ENCODE results near the gene ADIPOR2. TPM values are rescaled to one million over a fixed set of nuclear protein-coding genes. Genes with fewer than 3 reads are reported as not detected.

ADIPOR2 gene
- total and polyA plus RNA-seq, 10 of the 15 experiments (the other 5 are each of a cell fraction or from before 2014, with no cell fraction given): 8.6 to 65.0 (median 38.0) TPM

- no peak for TF ChIP-seq HSF1 (IDR thresholded peaks at IDR 0.05; ENCODE audit: low read depth, low read length)
- TF ChIP-seq WRNIP1 (IDR thresholded peaks at IDR 0.05; ENCODE audit: borderline replicate concordance, low read depth, low read length): no peak
- no peak for TF ChIP-seq ZNF24 (IDR thresholded peaks at IDR 0.05)
- no peak; the same call in 1 of the 2 replicates for TF ChIP-seq ZBTB40 (IDR thresholded peaks at IDR 0.05; ENCODE audit: borderline replicate concordance)
- no peak; the same call in 1 of the 2 replicates for TF ChIP-seq TCF3 (IDR thresholded peaks at IDR 0.05; ENCODE audit: borderline replicate concordance, insufficient read depth, low read depth, low read length)
- peak; percentile 89 to 98 for TF ChIP-seq BHLHE40 (IDR thresholded peaks at IDR 0.05; ENCODE audit: borderline replicate concordance in 1 of 2, low read depth in 2 of 2, low read length in 1 of 2)
- peak; percentile 88 for TF ChIP-seq POLR2AphosphoS5 (IDR thresholded peaks at IDR 0.05; ENCODE audit: low read length)
- no peak for TF ChIP-seq SPI1 (IDR thresholded peaks at IDR 0.05; ENCODE audit: borderline replicate concordance, insufficient read depth, low read depth, low read length)
- TF ChIP-seq TAF1 (IDR thresholded peaks at IDR 0.05; ENCODE audit: borderline replicate concordance, low read depth, low read length): peak; percentile 78
- peak; percentile 48; the same call in 1 of the 2 replicates for TF ChIP-seq POLR2AphosphoS2 (IDR thresholded peaks at IDR 0.05; ENCODE audit: low read depth, low read length)
- TF ChIP-seq NFYB (IDR thresholded peaks at IDR 0.05; ENCODE audit: insufficient read depth, low read depth, low read length): peak; percentile 81; the same call in 1 of the 2 replicates
- no peak for TF ChIP-seq HDAC2 (IDR thresholded peaks at IDR 0.05)
- no peak for TF ChIP-seq E2F4 (IDR thresholded peaks at IDR 0.05; ENCODE audit: low read depth, low read length)
- TF ChIP-seq FOXM1 (IDR thresholded peaks at IDR 0.05; ENCODE audit: low read depth, low read length): no peak
- TF ChIP-seq USF1 (IDR thresholded peaks at IDR 0.05; ENCODE audit: borderline replicate concordance, extremely low read length, insufficient read depth, low read depth, low read length): peak; percentile 84
- peak; percentile 29; the same call in 1 of the 2 replicates for TF ChIP-seq ZNF687 (IDR thresholded peaks at IDR 0.05)
Observed at GRCh38 chr12:1690578-1691122, at the start of gene ADIPOR2 (continued).

Measured in GM12878 (cell line).